Measurements from ENCODE around the gene COL23A1.

COL23A1 gene

DNA sequence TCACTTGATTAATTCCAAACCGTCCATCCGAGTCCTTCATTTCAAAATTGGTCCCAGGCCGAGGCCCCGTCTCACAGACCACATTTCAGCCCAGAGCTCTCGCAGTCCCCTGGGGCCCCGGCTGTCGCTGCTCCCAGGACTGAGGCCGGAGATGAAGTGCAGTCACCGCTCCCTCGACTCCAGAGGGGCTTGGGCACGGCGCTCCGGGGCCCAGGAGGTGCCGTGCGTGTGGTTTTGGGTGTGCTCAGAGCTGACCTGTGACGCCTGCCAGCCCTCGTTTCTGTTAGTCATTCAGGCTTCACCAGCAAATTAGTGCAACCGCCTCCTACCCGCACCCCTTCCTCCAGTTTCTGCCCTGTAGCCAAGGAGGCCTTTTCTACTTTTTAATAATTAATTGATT lies 308.9 kb downstream of the COL23A1 start:
- no peak overlapping the region for H3K4me3 ChIP-seq (ENCODE audit: low read length)
- no peak for DNase-seq (ENCODE audit: low read depth, low spot score)

DNA sequence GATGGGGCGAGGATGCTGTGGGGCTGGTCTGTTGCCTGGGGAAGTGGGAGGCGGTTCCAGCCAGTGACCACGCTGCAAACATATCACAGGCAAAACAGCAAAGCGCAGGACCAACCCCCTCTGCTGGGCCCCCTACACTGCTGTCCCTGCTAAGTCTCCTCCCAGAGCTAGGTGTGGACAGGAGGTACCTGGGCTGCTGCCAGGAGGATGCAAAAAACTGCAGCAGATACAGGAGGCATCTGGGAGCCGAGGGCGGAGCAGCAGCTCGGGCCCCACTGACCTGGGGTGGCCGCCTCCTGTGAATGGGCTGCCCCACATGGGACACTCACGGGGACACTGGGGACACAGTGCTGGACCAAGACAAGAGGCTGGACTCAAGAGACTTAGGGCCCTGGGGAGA lies 309.6 kb downstream of the COL23A1 start:
- no peak for DNase-seq (ENCODE audit: low read depth, low spot score)
- no peak overlapping the region for H3K4me3 ChIP-seq (ENCODE audit: low read length)

DNA sequence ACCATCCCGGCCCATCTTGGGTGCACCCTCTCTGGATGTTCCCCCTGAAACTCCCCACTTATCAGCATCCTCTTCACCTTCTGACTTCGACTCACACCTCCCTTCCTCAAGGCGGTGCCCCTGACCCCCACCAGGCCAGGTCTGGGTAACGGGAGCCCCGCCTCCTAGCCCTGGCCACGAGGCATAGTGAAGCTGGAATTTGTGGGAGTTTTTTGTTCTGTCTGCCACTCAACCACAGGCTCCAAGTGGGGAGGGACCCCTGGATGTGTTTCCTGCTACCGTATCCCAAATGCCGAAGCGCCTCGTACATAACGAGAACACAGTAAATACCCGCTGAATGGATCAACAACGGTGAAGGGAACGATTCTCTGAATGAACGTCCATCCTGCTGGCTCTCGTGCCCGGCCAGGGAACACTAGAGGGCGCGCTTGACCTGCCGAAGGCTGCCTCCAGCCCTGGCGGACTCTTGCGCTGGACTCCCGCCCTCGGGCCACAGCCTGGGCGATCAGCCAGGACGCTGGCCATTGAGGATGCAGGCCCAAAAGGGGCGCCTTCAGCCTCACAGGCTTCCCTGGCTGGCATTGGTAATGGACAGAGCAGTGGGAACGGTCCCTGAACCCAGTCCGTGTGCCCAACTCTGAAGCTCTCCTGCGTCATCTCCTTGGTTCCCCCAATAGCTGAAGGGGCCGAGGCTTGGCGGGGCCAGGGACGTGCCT lies 310.3 kb downstream of the COL23A1 start:
- no peak overlapping the region for H3K4me3 ChIP-seq (ENCODE audit: low read length)
- DNase-seq (ENCODE audit: low read depth, low spot score), result no peak

DNA sequence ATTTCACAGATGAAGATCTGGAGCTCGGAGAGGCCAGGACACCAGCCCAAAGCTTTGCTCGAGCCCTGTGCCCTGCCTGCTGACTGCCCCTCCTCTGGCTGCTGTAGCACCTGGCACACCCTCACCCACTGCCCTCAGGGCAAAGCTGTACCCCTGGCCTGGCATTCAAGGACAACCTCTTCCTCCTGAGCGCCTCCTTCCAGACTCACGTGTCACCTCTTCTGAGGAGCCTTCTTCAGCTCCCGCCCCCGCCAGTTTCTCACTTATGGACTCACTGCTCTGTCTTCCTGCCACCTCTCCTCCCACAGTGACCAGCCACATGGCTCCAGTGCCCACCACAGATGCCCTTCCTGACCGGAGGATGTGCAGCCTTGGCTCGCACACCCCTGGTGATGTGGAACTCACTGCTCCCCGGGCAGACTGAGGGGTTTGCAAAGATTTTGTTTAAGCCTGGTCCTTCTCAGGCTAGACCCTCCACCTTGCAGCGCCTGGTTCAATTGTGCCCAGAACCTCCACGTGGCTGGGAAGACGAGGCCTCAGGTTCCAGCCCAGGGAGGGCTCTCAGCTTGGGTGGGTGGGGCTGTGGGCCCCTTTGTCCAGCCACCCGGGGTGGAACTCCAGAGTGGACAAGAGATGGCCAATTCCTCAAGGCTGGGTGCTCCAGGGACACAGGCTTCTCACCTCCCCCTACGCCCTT lies 311.0 kb downstream of the COL23A1 start:
- H3K4me3 ChIP-seq (ENCODE audit: low read length), result no peak overlapping the region
- no peak for DNase-seq (ENCODE audit: low read depth, low spot score)

DNA sequence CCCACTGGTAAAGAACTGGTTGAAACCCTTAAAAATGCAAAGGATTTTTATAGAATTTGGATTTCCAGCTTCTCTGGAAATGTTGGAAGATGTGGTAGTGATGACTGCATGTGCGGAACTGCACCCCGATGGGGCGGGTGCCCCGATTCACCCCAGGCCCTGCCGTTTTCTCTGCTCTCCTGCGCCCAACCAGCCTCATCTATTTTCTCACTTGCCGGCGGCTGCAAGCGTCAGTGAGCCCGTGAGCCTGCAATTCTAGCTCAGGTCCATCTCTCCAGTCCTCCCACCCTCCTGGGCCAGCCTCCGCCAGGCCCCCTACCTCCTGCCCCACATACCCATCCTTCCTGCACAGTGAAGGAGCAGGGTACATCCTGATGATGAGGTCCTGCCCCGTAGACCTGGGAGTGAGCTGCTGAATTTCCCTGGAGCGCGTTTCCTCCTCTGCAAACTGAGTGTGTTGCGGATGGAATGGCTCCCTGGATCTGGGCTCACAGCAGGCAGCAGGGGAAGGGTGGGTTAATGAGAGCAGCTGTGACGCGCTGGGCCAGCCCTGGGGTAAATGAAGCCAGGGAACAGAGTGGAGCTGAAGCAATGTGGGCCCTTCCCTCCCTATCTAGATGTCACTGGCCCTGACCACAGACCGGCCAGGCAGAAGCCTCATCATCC lies 311.7 kb downstream of the COL23A1 start:
- no peak overlapping the region for H3K4me3 ChIP-seq (ENCODE audit: low read length)
- DNase-seq (ENCODE audit: low read depth, low spot score), result no peak

DNA sequence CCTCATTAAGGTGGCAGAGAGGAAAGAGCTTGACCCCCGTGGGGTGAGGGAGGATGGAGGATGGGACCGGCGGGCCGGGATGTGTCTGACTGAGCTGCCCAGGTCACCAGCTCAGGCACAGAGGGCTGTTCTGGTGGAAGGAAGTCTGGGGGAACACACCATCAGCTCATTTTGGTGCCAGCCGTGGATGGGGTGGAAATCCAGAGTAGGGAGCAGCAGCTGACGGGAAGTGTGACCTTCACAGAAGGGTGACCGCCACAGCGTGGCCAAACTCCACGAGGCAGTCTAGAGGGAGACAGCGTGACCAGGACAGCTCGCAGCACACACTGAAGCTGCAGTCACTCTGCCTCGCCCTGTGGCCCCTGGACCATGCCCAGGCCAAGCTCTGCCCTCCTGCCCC lies 312.3 kb downstream of the COL23A1 start:
- no peak overlapping the region for H3K4me3 ChIP-seq (ENCODE audit: low read length)
- no peak for DNase-seq (ENCODE audit: low read depth, low spot score)

DNA sequence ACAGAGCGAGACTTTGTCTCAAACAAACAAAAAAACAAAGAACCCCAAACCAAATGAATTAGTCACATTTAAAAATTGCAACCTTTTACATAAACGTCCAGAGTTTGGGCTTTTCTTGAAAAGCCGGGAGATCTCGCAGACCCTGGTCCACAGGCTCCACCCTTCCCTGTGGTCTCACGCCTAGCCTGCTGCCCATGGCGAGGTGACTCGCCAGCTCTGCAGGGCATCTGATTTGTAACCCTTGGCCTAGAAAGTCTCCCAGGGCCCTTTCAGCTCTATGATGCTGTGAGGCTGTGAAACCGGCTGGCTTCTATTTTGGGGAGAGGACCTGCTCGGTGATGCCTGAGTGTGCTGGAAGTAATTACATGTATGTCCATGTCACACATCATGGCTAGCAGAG lies 312.8 kb downstream of the COL23A1 start:
- DNase-seq (ENCODE audit: low read depth, low spot score), result no peak

DNA sequence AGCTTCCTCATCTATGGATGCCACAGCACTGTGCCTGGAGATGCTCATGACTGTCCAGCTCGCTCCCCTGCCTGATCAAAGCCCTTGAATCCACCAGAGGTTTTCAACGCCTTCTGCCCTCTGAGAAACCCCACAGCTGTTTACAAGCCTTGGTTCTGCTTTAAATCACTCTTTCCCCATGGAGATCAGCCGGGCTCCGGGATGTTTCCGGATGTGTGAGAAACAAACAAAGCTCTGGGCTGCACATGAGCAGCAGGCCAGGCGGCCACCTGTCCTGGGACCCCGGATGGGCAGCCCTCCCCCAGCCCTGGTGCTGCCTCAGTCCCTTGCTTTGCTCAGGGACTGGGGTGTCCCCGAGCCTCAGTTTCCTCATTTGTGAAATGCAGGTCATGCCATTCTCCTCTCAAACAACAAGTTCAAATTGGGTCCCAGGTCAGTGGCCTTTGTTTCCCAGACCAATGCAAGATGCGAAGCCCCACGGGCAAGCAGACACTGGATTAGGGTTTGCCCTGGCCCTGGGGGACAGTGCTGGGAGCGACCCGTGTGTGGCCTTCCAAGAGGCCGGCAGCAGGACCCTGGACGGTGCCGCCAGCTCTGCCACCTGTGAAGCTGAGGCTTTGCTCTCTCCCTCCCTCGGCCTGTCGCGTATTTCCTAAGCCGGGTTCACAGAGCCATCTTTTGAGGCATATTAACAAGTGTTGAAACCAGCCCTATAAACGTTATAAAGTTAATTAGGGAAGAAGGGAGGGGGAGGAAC lies 315.2 kb downstream of the COL23A1 start:
- no peak for DNase-seq (ENCODE audit: low read depth, low spot score)
- no peak overlapping the region for H3K4me3 ChIP-seq (ENCODE audit: low read length)

More for the DNA sequence above, 312.8 kb downstream of the COL23A1 start:
- no peak overlapping the region for H3K4me3 ChIP-seq (ENCODE audit: low read length)

DNA sequence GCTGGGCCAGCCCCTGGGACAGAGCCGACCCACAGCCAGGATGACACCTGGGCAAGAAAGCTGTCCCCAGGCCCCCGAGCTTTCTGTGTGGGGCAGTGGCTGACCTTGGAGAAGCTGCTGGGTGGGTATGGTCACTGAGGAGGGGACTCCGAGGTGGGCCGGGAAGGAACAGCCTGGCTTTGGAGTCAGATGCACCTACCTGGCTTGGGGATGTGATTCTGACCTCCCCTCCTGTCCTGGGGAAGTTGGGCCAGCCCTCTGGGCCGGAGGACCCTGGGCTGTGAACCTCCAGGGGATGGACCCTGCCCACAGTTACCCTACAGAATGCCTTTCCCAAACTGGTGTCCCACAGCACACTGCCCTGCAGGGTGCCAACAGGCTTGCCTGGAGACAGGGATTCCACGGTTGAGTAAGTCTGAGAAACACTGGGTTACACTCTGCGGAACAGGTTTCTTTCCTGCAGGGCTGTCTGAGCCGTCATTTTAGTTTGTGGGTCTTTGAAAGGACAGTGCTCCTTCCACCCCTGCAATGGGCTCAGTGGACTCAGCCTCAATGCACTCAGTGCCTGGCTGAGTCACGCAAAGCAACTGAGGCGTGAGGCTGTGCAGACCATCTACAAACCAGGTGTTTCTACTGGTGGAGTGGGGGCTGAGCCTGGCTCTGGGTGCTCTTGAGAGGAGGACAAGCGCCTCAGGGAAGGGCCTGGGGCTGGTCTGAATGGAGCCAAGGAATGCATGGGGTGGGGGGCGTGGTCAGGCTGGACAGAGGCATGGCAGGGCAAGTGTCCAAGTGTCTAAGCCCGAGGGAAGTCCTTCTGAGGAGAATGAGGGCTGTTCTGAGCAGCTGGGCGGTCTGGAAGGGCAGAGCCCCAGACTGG lies 316.3 kb downstream of the COL23A1 start:
- DNase-seq (ENCODE audit: low read depth, low spot score), result no peak

DNA sequence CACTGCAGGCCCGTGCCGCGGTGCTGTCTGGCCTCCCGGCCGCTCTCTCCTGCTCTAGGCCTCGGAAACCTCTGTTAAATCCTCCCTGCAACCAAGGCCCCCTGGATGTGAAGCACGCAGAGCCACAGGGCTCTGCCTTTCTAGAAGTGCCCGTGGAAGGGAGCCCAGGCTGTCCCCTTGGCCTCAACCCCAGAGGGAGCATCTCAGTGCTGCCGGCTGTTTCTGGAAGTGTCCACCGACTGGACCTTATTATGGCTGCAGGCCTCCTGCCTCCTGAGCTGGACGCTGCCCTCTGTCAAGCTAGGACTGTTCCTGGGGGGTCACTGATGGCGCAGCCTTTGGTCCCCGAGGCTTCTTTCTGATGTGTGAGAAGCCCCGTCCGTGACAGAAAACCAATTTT lies 317.2 kb downstream of the COL23A1 start:
- no peak overlapping the region for H3K4me3 ChIP-seq (ENCODE audit: low read length)
- no peak for DNase-seq (ENCODE audit: low read depth, low spot score)

More for the DNA sequence above, 316.3 kb downstream of the COL23A1 start:
- H3K4me3 ChIP-seq (ENCODE audit: low read length), result no peak overlapping the region

DNA sequence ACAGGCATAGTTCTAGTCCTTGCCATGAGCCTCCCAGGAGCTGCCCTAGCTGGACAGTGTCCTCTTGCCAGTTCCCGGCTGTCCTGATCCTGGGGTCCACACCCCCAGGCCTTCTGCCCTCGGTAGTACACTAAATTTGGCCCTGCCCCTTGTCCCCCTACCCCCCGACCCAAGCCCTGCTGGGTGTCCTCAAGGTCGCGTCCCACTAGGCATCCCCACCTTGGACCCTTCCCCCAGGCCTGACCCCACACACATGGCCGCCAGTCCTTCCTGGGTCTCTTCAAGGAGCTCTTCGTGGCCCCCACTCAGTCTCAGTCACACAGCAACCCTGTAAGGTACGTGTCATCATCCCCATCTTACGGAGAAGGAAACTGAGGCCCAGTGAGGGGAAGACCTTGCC lies 317.6 kb downstream of the COL23A1 start:
- DNase-seq (ENCODE audit: low read depth, low spot score), result no peak
- H3K4me3 ChIP-seq (ENCODE audit: low read length), result no peak overlapping the region

DNA sequence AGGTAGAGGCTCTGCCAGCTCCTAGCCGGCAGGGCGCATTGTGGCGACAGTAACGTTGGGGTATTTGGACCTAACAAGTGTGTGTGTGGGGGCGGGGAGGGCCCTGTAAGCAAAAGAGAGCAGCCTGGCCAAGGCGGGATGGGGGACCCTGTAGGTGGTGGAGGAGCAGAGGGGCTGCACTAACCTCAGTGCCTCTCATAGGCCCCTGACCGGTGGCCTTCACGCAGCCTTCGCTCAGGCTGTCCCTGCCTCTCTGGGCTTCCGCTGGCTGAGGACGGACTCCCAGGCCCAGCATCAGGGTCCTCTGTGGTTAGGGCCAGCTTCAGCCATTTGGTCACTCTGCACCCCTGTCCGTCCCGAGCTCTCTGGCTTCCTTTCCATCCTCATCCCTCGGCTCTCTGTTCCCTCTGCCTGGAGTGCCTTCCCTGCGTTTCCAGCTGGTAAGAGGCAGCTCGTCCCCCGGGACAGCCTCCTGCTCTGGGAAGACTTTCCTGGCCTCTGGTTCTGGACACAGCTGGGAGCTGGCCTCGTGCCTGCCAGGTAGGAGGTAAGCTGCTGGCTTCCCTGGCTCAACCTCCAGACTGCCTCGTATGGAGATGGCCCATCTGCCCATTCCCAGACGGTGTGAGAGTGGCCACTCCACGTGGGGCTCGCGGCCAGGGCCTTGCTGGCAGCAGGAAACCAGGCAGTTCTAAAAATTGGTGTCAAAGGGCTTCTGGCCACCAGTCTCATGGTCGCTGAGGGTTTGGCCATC lies 318.3 kb downstream of the COL23A1 start:
- no peak overlapping the region for H3K4me3 ChIP-seq (ENCODE audit: low read length)
- no peak for DNase-seq (ENCODE audit: low read depth, low spot score)

DNA sequence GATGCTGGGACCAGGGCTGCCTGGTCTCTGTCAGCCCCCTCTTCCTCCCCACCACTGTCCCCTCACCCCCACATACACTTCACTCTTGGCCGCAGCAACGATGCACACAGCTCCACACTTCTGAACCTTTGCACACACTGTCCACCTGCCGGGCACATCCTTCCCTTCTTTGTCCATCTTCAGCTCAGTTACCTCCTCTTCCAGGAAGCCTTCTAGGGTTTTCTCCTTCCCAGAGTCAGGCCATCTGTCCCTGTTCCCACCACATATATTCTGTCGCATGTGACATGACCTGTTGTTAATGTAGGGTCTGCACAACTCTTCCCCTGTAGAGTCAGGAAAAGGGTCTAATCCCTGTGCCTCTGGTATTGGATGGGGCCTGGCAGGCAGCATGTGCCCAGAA lies 319.0 kb downstream of the COL23A1 start:
- H3K4me3 ChIP-seq (ENCODE audit: low read length), result no peak overlapping the region
- DNase-seq (ENCODE audit: low read depth, low spot score), result no peak

DNA sequence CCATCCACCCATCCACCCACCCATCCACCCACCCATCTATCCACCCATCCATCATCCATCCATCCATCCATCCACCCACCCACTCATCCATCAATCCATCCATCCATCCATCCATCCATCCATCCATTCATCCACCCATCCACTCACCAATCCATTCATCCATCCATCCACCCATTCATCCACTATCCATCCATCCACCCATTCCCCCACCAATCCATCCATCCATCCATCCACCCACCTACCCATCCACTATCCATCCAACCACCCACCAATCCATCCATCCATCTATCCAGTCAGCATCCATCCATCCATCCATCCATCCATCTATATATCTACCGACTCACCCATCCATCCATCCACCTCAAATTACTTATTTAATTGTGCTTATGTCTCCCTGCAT lies 320.7 kb downstream of the COL23A1 start:
- H3K4me3 ChIP-seq (ENCODE audit: low read length), result no peak overlapping the region
- DNase-seq (ENCODE audit: low read depth, low spot score), result no peak

DNA sequence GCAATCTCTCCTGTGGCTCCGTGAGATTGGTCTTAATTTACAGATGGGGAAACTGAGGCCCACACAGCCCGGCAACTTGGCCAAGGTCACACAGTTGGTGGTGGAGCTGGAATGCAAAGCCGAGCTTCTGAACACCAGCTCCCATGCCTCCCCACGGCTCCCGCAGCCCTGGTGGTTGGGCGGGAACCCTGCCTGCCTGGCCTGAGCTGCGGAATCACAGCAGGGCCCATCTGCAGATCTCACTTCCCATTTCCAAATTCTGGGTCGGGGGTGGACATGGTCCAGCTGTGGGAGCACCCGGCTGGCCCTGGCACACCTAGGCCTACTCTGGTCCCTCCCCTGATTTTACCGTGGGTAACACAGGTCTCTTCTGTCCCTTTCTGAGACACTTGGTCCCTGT lies 322.3 kb downstream of the COL23A1 start:
- DNase-seq (ENCODE audit: low read depth, low spot score), result no peak
- H3K4me3 ChIP-seq (ENCODE audit: low read length), result no peak overlapping the region

DNA sequence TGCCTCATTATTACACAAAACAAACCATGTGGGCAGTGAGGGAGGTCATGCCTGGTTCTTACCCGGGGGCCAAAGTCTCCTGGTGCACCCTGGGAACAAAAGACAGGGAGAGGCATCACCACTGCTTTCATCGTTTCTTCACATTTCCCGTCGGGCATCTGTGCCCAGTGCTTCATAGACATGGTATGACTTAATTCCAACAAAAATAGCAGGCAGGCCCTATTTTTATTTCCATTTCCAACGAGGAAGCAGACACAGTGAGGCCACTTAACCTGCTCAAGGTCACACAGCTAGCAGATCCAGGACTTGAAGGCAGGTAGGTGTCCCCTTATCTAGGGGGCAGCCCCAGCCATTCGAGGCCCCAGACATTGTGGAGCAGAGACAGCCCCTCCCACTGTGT lies 322.9 kb downstream of the COL23A1 start:
- H3K4me3 ChIP-seq (ENCODE audit: low read length), result no peak overlapping the region
- no peak for DNase-seq (ENCODE audit: low read depth, low spot score)

DNA sequence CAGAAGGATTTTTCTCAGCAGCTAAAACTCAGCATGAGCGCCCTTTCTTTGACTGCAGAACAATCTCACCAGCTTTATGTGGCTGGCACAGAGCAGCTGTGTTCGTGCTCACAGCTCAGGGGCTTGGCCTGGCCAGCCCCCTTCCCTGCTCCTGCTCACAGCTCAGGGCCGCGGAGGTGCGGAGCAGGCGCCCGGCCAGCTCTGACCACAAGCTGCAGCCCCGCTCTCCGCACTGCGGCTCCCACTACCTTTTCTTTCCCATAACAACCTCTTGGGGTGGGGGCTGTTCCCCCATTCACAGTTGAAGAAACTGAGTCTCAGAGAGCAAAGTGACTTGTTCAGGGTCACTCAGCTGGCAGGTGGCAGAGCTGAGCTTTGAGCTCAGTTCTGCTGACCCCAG lies 323.6 kb downstream of the COL23A1 start:
- H3K4me3 ChIP-seq (ENCODE audit: low read length), result no peak overlapping the region
- DNase-seq (ENCODE audit: low read depth, low spot score), result no peak

DNA sequence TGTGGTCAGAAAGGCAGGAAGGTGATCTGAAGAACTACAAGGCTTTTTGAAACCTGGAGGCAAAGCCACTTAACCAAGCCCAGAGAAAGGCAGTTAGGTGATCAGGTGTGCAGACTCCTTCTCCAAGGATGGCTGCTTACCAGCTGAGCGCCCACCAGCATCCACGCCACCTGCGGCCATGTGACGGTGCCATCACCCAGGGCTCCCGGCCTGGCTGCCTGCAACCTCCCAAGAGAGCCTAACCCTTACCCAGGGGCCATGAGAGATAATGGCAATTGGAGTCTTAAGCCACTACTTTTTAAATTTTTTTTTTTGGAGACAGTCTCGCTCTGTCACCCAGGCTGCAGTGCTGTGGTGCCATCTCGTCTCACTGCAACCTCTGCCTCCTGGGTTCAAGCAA lies 324.4 kb downstream of the COL23A1 start:
- no peak overlapping the region for H3K4me3 ChIP-seq (ENCODE audit: low read length)
- DNase-seq (ENCODE audit: low read depth, low spot score), result no peak
